Endothelial cell of umbilical vein (primary cell): ENCODE data around the gene HPDL. TPM values are rescaled to one million over a fixed set of nuclear protein-coding genes. Genes with fewer than 3 reads are reported as not detected.

Source experiments
- BruUV-seq: library from RNA; stranded (reverse); fragments of 400-500 nt; replicated peaks from 2 replicates; lab custom pipeline; 2021; lab: Mats Ljungman, UMichigan
- CTCF ChIA-PET: fragments of 300-600, 350-600 bp; sonication (Branson Sonifier 250); formaldehyde crosslinking; loops from one replicate; lab custom pipeline; 2021; ENCODE audit warnings: antibody characterized with exemption, inconsistent platforms; lab: Charles Lee
- POLR2A ChIA-PET: fragments of 300-600, 350-600 bp; sonication (Branson Sonifier 250); formaldehyde crosslinking; loops from one replicate; lab custom pipeline; 2021; ENCODE audit warnings: antibody characterized with exemption, inconsistent platforms; lab: Charles Lee
- DNase-seq: peaks from one replicate; pipeline ENCODE4 v3.0.0-alpha.2; 2011; ENCODE audit warnings: low read depth, low spot score
- FAIRE-seq: peaks from 2 replicates; lab custom pipeline; 2011; peaks lifted over from hg19 to GRCh38; lab: Jason Lieb, UNC
- H2AFZ ChIP-seq: 2 replicates; pipeline ENCODE4 v1.6.0; 2012; ENCODE audit warnings: low read depth, low read length, control low read depth, inconsistent platforms
- H3K27ac ChIP-seq: 2 replicates; pipeline ENCODE4 v1.5.1; 2011; ENCODE audit warnings: low read depth, mild to moderate bottlenecking, control low read depth, low read length, moderate library complexity; ENCODE audit not compliant: insufficient read depth
- H3K27me3 ChIP-seq, 2 experiments: 2 replicates each; pipeline versions ENCODE4 v1.6.0 to v1.6.1; 2011; ENCODE audit warnings: low read length in 2 of 2, mixed read lengths in 1 of 2; ENCODE audit not compliant: control insufficient read depth in 2 of 2, insufficient read depth in 2 of 2
- H3K36me3 ChIP-seq, 2 experiments: 2 replicates in 1 of 2; 3 replicates in 1 of 2; pipeline ENCODE4 v1.5.1; 2011; ENCODE audit warnings: low read length in 2 of 2, mild to moderate bottlenecking in 1 of 2, moderate library complexity in 1 of 2; ENCODE audit not compliant: control insufficient read depth in 2 of 2, insufficient read depth in 2 of 2; ENCODE audit errors: extremely low read depth in 1 of 2
- H3K4me1 ChIP-seq: 3 replicates; pipeline ENCODE4 v1.5.1; 2011; ENCODE audit warnings: mild to moderate bottlenecking, low read length; ENCODE audit not compliant: control insufficient read depth, insufficient read depth; ENCODE audit errors: extremely low read depth
- H3K4me2 ChIP-seq: 2 replicates; pipeline ENCODE4 v1.6.1; 2011; ENCODE audit warnings: low read length, control low read depth, mixed read lengths; ENCODE audit not compliant: insufficient read depth
- H3K4me3 ChIP-seq, 3 experiments: fragments of 200-600 bp in 1 of 3; sonication (generic), shearing (Covaris generic) in 1 of 3; replicated peaks in 1 of 3; 2 replicates each; pipeline ENCODE4 v1.5.1; 2011 to 2016; ENCODE audit warnings: control low read depth in 3 of 3, low read length in 3 of 3, mild to moderate bottlenecking in 2 of 3, inconsistent platforms in 1 of 3, low read depth in 1 of 3, moderate library complexity in 1 of 3; ENCODE audit not compliant: insufficient read depth in 1 of 3
- H3K79me2 ChIP-seq: 2 replicates; pipeline ENCODE4 v1.6.0; 2012; ENCODE audit warnings: low read length, inconsistent platforms; ENCODE audit not compliant: control insufficient read depth, insufficient read depth
- H3K9ac ChIP-seq: replicated peaks from 2 replicates; pipeline ENCODE3; 2011; ENCODE audit warnings: low read length, control low read depth; ENCODE audit not compliant: insufficient read depth; ENCODE audit errors: extremely low read depth
- H3K9me1 ChIP-seq: replicated peaks from 3 replicates; pipeline ENCODE4 v1.6.0; 2011; ENCODE audit warnings: mild to moderate bottlenecking, low read length; ENCODE audit not compliant: control insufficient read depth, insufficient read depth; ENCODE audit errors: extremely low read depth
- H3K9me3 ChIP-seq: replicated peaks from 2 replicates; pipeline ENCODE4 v1.5.1; 2012; ENCODE audit warnings: low read length, inconsistent platforms; ENCODE audit not compliant: control insufficient read depth, insufficient read depth
- H4K20me1 ChIP-seq: replicated peaks from 2 replicates; pipeline ENCODE3; 2011; ENCODE audit warnings: mild to moderate bottlenecking, low read length; ENCODE audit not compliant: control insufficient read depth, insufficient read depth; ENCODE audit errors: extremely low read depth
- EZH2 ChIP-seq: IDR thresholded peaks from 2 replicates; pipeline ENCODE4 v1.6.1; 2012; ENCODE audit warnings: borderline replicate concordance, low read depth, mild to moderate bottlenecking, moderate library complexity, low read length, inconsistent platforms; ENCODE audit not compliant: severe bottlenecking
- FOS ChIP-seq: IDR thresholded peaks from 2 replicates; pipeline ENCODE4 v1.6.1; 2011; ENCODE audit warnings: mild to moderate bottlenecking, low read length, moderate library complexity, borderline replicate concordance; ENCODE audit not compliant: insufficient read depth
- GATA2 ChIP-seq: IDR thresholded peaks from 2 replicates; pipeline ENCODE4 v1.7.0; 2011; ENCODE audit warnings: low read depth, mild to moderate bottlenecking, moderate library complexity, mixed read lengths, low read length; ENCODE audit not compliant: insufficient read length, insufficient read depth
- JUN ChIP-seq: IDR thresholded peaks from 2 replicates; pipeline ENCODE4 v1.6.1; 2011; ENCODE audit warnings: borderline replicate concordance, low read depth; ENCODE audit not compliant: insufficient read length, insufficient read depth
- MYC ChIP-seq: IDR thresholded peaks from one replicate; pipeline ENCODE4 v1.6.1; 2011; ENCODE audit warnings: mild to moderate bottlenecking, low read depth, low read length
- POLR2A ChIP-seq: IDR thresholded peaks from 2 replicates; pipeline ENCODE4 v1.6.1; 2012; ENCODE audit warnings: low read depth, mild to moderate bottlenecking, control low read depth, low read length
- POLR2AphosphoS5 ChIP-seq: IDR thresholded peaks from 2 replicates; pipeline ENCODE4 v1.6.1; 2012; ENCODE audit warnings: low read depth, mild to moderate bottlenecking, control low read depth, low read length, moderate library complexity; ENCODE audit not compliant: insufficient read depth
- dilution Hi-C: fragments of 300-500 bp; cut with MboI; formaldehyde crosslinking; loops from one replicate; pipeline ENCODE4 v1.15.0; 2019; ENCODE audit warnings: low sequenced_read_pairs; ENCODE audit not compliant: extremely low pct_ligation_motif_present
- intact Hi-C: fragments of 100-400 bp; cut with micrococcal nuclease; formaldehyde crosslinking; loops from one replicate; pipeline ENCODE4 v1.10.0; 2022
- polyA plus RNA-seq, 4 experiments: library from polyadenylated mRNA; depleted of rRNA in 3 of 4; stranded (reverse) in 3 of 4; unstranded in 1 of 4; fragments of >200 nt; gene quantifications; 2 replicates each; pipeline versions ENCODE4 v1.2.1 to v1.2.3, GENCODE V29; 2011 to 2012; ENCODE audit warnings: missing spikeins in 1 of 4
- total RNA-seq: library from RNA; stranded (reverse); gene quantifications from 2 replicates; pipeline ENCODE4 v1.2.3, GENCODE V29; 2021
- TF ChIP-seq, protein P1 (sequence below): IDR thresholded peaks from 2 replicates; pipeline ENCODE4 v1.6.1; 2011; ENCODE audit not compliant: insufficient read depth, insufficient read length
- TF ChIP-seq, protein P2 (sequence below), 2 donors: IDR thresholded peaks; 1 replicate in 1 of 2; 2 replicates in 1 of 2; pipeline ENCODE4 v1.5.1; 2011; ENCODE audit warnings: low read length in 2 of 2, mild to moderate bottlenecking in 2 of 2, moderate library complexity in 2 of 2, control low read depth in 1 of 2, inconsistent platforms in 1 of 2, low read depth in 1 of 2; ENCODE audit not compliant: insufficient read depth in 1 of 2; ENCODE audit errors: extremely low read depth in 1 of 2

The HPDL gene
- total and polyA plus RNA-seq, 2 donors (not counting 3 experiments of a cell fraction or from before 2014, with no cell fraction given): 3.4 to 5.9 TPM

DNA sequence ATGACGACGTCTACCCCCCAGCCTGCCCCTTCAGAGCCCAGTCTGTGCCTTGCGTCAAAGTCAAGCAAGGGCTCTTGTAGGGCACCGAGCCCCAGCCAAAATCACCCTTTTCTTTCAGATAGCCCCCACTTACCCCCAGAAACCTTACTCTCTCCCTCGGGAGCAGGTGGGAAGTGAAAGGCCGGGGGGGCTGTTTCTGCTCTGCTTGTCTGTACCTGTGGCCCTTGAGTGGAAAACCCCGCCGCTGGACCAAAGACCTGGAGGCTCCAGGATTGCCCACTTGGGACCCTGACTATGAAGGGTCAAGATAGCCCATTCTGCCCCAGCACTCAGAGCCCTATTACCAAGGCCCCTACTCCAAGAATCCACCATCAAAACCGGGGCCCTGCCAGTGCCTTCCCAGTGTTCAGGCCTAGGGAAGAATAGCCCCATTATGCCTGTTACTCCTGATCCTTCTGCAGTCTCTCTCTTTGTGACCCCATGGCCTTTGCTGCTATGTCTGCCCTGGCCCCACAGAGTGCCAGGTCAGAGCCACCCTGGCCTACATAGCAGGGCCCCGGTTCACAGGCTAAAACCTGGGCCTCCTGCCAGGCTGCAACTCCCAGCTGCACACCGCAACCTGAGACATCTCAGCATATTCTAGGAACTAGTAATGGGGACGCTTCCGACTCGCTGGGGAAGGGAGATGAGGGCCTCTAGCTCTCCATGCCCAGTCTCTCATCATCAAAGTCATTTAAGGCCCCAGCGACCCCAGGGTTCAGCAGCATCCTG lies 22.2 kb upstream of the HPDL start:
- Histone ChIP-seq H3K4me1 (peaks cover 14% of the 10 kb centered on the region), H3K79me2 (no peaks in the 10 kb centered on the region), H2AFZ (peak overlapping the region; percentile 29), H3K9me3 (no peaks in the 10 kb centered on the region), H3K9ac (peak overlapping the region; percentile 62), H3K4me3 (peak overlapping the region in 2 of 3 experiments; percentile 4 to 54), H3K4me2 (peak overlapping the region; percentile 49), H3K9me1 (no peaks in the 10 kb centered on the region), H4K20me1 (no peaks in the 10 kb centered on the region), H3K27ac (peak overlapping the region; percentile 51), H3K27me3 (no peaks in the 10 kb centered on the region), H3K36me3 (no peaks in the 10 kb centered on the region)
- intact Hi-C loops: loop anchor here (1.0 to 5.0 kb wide), 3 partner anchors 36 to 573 kb away; partner anchors contain the start of genes MUTYH, RNU5D-1 and TOE1
- BruUV-seq: no TSS peak
- CTCF ChIA-PET: interaction anchor here (1.0 to 9.9 kb wide), 11 partner anchors 10 to 293 kb away, joined by 3 to 556 read pairs (median 4); partner anchors contain the start of genes HECTD3, MUTYH, TESK2 and TOE1
- TF ChIP-seq, protein P1, sequence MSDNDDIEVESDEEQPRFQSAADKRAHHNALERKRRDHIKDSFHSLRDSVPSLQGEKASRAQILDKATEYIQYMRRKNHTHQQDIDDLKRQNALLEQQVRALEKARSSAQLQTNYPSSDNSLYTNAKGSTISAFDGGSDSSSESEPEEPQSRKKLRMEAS: no peak
- TF ChIP-seq, protein P2, sequence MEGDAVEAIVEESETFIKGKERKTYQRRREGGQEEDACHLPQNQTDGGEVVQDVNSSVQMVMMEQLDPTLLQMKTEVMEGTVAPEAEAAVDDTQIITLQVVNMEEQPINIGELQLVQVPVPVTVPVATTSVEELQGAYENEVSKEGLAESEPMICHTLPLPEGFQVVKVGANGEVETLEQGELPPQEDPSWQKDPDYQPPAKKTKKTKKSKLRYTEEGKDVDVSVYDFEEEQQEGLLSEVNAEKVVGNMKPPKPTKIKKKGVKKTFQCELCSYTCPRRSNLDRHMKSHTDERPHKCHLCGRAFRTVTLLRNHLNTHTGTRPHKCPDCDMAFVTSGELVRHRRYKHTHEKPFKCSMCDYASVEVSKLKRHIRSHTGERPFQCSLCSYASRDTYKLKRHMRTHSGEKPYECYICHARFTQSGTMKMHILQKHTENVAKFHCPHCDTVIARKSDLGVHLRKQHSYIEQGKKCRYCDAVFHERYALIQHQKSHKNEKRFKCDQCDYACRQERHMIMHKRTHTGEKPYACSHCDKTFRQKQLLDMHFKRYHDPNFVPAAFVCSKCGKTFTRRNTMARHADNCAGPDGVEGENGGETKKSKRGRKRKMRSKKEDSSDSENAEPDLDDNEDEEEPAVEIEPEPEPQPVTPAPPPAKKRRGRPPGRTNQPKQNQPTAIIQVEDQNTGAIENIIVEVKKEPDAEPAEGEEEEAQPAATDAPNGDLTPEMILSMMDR (IDR thresholded peaks at IDR 0.05; ENCODE audit: extremely low read depth in 1 of 2, insufficient read depth in 1 of 2, low read depth in 1 of 2, low read length in 2 of 2): no peak
- TF ChIP-seq FOS (no peak), GATA2 (no peak), POLR2AphosphoS5 (no peak), MYC (no peak), POLR2A (no peak), JUN (no peak), EZH2 (no peak)
- dilution Hi-C loops: no loop called here
- FAIRE-seq (no peak), DNase-seq (no peak)
- POLR2A ChIA-PET: interaction anchor here (1.3 kb wide), 1 partner anchor 35 kb away, joined by 33 read pairs; the partner anchor contains the start of genes MUTYH and TOE1
